HUDEP-2 (cell line): ENCODE results near the gene PKD1L1.

Experiments
- DNase-seq, 76 experiments: peaks; one replicate each; lab custom pipeline; 2025; ENCODE audit not compliant: unreplicated experiment in 76 of 76; lab: John Stamatoyannopoulos, UW

The PKD1L1 gene

DNA sequence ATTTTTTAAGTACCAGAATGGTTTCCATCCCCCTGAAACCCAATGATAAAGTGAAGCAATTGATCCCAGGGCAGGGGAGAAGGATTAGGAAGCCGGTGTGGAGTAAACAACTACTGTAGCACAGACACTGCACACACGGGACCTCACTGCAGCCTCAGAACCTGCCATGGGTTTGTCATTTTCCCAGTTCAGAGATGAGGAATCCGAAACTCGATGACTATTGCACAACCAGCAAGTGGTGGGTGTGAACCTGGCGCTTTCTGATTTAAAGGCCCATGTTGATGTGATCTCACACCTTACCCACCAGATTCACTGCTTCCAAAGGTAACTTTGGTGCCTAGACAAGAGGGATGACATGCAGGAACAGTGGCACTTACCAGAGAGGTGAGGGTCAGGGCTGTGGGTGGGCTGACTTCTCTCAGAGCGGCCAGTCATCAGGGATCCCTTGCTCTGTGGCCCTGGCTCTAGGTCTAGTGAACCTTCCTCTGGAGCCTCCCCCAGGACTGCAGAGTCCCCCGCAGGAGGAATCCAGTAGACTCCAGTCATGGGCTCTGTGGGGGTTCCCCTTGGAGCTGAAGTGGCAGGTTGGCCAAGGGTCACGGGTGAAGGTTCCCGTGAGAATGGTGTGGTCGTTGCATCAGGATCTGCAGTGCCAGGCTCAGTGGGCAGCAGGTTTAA lies 62.8 kb downstream of the PKD1L1 start:
- no peak for DNase-seq

DNA sequence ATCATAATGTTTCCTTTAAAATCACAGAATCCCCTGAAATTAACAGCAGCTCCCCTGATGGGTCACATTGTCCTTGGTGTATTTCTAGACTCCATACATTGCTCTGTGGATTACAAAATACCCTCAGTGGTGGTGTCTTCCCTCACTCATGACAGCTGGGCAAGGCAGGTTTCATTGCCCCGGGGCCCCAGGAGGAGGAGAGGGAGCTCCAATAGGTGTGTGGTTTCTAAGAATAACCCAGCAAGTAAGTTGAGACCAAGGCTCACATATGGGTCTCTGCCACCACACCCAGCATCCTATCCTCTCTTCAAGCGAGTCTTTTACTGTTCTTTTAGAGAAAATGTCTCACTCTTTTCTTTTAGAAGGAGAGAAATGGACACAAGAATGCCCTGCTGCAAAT lies 63.6 kb downstream of the PKD1L1 start:
- no peak for DNase-seq

DNA sequence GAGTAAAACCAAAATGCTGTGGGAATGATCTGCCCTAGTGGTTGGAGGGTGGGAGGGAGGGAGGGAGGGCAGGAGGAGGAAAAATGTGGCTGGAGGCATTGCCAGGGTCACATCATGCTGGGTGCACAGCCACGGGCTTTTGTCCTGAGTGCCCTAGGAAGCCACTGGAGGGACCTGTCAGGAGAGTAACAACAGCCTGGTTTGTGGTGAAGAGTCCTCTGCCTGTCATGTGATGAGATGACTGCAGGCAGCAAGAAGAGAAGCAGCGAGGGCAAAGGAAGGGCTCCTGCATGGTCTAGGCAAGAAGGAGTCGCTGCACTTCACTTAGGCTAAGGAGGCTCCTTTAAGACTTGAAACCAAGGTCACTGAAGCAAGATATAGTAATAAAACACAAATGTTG lies 65.6 kb downstream of the PKD1L1 start:
- no peak for DNase-seq

DNA sequence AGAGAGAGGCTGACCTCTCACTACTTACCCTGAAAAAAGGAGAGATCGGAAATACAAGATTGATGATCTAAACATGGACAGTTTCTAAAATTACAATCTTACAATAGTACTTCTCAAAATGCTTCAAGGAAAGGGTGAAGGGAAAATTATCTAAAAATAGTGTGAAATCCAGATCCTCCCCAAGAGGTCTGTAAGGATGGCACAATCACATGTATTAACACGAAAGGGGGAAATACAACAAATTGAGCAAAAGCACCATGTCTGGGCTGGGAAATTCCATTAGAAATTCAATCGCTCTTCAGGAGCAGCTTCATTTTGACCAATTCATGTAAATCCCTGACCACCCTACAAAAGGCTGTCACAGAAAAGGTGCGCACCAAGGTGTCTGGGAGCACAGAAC lies 67.0 kb downstream of the PKD1L1 start:
- DNase-seq = no peak

DNA sequence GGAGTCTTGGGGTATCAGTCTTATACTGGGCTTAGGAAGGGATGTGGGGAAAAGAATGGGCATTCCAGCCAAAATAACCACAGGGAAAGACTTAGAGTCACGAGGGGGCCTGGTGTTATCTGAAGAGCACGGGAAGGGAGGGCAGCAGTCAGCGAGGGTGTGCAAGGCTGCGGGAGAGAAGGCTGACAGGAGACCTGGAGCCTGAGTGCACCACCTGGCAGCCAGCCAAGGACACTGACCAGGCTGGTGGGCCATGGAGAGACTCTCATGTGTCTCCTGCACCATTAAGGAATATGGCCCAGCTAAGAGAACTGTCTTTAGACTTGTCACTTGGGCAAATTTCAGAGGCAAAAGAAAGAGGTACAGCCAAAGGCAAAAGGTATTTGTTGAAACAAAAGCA lies 69.6 kb downstream of the PKD1L1 start:
- DNase-seq = no peak

DNA sequence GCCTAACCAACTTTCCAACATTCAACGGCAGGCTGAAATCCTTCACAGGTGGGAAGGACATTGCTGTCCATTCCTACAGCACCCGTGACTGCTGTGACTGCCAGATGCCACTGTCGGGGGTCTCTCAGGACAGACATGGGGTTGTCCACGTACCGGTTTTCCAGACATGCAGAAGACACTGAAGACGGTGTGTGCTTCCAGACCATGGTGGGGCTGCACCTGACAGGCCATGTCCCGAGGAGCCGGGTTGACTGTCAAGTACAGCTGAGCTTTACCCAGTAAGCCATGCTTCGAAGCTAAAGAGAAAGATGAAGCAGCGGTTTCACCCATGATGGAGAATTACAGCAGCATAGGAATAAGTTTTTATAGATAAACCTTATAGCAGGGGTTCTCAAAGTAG lies 70.9 kb downstream of the PKD1L1 start:
- DNase-seq = no peak

DNA sequence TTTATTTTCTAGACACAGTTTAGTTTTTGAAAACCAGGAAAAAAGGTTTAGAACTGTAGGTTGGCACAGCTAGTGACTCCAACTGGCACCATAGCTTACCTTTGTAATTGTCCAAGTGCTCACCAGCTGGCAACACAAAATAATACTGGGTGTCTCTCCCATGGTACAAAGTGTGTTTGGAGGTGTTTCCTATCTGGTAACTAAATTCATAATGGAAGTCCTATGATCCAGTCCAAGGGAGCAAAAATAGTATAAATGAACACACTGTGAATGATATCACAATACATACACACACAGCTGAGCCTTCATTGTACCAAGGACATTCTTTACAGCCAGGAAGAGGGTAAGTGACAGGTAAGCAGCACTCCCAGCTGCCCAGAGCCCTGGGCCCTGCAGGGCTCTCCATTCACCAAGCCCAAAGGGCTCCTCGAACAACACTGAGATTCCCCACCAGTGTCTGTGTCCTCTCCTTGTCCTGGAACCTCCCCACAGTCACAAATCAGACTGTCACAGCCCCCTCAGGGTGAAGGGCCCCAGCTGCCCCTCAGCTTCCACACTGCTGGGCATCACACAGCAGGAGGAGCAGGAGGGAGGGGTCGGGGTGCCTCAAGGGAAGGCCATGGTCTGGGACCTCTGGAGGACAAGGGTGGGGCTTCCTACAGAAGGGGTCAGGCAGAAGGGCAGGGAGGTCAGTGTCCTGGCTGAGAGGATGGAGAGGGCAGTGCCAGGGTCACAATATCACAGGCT lies 72.1 kb downstream of the PKD1L1 start:
- DNase-seq = no peak

DNA sequence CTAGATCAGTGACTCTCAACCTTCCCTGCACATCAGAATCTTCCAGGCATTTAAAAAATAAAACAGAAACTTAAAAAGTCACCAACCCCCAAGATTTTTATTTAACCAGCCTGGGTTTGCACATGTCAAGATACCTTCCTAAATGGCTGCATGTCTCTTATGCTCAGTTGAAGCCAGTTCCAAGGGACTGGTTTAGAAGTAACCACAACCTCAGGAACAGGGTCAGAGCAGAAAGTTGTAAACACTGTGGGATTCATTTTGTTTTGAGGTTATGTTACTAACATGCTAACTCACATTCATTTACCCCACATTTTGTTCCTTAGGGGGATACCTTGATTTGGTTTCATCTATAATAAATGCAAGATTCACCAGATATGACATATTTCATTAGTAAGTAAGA lies 72.9 kb downstream of the PKD1L1 start:
- no peak for DNase-seq

DNA sequence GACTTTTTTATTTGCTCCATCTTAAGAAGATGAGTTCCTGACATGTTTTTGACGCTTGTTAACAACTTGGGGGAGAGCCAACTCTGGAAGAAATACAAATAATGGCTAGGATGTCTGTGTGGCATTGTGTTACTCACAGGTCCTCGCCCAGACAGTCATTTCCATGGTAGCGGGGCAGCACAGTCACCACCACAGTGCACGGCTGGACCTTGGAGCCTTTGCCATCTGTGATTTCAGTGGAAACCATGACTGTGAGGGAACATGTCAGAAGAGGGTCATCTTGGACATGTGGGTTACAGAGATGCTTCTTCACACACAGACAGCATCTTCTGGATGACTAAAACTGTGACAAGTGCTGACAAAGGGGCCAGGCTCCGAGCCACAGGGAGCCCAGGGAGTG lies 74.5 kb downstream of the PKD1L1 start:
- no peak for DNase-seq

DNA sequence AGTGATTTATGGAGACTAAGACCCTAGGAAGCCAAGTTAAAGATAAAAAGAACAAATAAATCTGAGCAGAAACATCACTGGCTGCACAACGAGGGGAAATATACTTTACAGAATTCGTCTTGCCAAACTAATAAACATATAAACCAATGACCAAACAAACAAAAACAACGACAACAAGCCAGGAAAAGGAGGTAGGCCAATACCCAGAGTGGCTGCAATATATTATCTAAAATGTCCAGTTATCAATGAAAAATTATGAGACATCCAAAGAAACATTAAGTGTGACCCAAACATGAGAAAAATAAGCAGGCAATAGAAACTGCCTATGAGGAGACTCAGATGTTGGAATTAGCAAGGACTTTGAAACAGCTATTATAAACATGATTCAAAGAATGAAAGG lies 81.0 kb downstream of the PKD1L1 start:
- DNase-seq = no peak

DNA sequence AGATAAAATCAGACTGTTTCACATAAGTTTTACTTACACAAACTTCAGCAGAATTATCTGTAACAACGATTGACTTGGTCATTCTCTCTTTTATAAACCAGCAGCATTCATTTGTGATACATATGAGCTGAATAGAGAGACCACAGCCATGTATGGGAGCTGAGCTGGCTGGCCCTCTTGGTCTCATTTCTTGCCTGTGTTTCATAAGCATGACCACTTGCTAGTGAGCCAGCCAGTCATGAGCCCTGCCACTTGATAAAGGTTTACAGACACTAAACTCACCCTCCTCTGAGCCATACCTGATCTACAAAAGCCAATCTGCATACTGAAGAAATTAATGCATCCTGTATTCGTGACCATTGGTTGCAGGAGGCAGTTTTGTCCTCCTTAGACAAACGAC lies 82.1 kb downstream of the PKD1L1 start:
- no peak for DNase-seq

DNA sequence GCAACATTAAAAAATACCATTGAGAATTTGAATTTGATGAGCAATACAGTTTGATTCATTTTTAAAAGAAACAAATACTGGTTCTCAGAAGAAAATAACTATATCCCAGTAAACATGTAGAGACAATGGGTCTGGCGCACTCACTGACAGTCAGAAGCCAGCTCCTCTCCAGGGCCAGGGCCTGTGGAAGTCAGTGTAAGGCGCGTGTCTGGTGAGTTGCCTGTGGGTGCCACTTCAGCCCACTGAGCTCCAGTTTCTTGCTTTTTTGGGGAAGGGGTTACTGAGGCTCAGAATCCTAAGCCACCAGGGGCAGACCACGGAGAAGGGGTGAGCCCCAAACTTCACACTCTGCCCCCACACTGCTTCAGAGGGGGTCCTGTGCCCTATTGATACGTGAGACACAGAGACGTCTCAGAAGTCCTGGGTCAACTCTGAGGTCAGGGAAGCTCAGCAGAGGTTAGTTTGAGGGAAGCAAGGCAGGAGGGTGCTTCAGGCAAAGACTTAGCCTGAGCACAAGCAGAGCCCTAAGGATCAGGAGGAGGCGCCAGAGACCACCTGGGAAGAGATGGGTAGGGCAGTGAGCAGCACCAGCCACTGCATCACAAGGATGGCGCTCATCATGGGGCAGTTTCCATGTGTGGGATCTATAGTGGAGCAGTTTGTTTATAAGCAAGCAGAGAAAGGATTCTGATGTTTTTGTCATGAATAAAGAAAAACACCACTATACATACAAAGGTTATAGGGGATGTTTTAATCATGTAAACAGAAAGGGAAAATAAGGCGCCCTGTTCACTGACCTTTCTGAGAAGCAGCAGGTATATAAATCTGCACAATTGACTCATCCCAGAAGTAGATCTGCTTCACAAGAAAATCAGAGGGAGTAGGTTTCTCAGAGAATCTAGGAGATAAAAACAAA lies 95.7 kb downstream of the PKD1L1 start:
- DNase-seq = no peak

DNA sequence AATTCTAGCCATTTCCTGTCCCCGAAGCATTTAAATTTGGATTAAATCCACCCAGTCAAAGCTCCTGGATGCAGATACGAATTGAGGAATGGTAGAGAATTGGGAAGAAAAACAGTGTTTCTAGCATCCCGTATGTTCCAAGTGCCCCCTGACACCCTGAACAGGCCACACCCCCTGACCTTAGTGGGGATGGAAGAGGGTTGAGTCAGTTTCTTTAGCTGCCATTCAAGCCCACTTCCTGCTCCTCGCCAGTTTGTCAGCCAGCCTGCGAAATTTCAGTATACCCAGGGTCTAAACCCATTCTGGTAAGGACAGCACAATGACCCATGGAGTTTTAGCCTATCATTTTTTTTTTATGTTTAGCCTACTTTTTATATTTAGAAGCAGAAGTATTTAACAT lies 101.1 kb downstream of the PKD1L1 start:
- no peak for DNase-seq

DNA sequence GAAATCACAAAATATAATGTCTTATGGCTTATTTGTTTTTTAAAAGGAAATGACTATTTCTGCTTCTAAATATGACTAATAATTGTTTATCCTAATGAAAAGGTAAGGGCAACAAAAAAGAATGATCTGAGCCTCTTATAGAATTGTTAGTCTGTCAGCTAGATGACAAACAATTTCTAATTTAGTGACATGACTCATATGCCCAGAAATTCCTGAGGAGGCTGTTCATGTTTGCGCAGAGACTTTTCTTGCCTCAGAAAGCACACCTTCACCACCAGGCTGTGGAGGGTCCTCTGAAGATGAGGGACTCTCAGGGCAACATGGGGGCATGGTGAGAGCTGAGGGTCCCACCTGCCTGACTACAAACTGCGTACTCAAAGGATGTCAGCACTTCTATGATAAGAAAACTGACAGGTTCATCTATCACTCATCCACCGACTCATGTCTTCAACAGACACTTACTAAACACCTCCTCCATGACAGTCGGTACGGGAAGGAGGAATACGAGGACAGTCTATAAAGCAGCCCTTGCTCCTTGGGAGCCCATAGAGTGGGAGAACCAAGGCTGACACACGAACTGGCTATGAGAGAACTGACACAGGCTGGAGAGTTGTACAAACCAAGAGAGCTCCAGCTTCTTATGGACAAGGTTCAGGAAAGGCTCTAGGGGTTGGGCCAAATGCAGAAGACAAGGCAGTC lies 102.0 kb downstream of the PKD1L1 start:
- no peak for DNase-seq

DNA sequence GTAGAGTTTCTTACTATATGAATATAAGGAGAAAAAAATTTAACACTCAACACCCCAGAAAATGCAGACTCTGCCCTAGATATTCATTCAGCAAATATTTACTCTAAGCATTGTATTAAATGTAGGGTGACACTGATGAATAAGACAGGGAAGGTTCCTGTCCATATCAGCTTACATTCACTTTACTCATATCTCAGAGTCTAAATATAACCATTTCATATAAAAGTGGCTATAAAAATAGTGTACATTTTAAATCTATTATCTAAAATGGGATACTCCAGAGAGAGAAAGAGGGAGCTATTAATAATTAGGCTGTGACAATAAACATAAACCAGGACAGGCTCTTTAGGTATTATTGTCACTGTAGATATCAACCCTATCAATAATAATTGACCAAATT lies 104.0 kb downstream of the PKD1L1 start:
- DNase-seq = no peak

DNA sequence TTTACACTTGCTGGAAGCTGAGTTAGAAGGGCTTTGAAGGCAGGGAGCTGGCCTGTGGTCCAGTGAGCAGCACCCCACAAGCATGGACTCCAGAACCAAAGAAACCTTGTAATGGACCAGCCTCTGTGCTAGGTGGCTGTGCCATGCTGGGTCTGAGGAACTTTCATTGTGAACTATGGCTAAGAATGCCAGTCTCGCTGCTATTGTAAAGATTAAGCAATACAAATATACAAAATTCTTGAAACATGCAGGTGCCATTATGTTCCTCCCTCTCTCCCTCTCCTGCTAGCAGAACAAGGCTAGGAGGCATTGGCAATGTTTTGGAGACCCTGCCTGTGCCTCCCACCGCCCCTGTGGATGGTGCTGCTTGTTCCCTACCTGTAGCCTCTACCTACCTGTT lies 105.0 kb downstream of the PKD1L1 start:
- DNase-seq = no peak

DNA sequence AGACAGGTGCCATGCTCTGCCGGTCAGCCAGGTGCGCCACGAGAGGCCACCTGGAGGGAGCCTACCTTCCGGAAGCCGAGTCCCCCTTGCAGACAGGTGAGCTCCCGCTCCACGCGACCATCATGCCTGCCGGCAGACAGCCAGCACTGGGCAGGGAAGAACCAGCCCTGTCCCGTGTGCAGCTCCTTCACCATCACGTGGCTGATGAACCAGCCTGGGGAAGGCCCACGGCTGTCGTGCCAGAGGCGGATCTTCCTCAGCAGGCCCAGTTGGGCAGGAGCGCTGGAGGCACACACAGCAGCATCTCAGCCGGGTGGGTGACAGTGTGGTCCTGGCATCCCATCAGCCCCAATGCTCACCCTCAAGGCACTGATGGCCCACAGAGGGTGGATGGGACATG lies 108.9 kb downstream of the PKD1L1 start:
- DNase-seq = no peak

DNA sequence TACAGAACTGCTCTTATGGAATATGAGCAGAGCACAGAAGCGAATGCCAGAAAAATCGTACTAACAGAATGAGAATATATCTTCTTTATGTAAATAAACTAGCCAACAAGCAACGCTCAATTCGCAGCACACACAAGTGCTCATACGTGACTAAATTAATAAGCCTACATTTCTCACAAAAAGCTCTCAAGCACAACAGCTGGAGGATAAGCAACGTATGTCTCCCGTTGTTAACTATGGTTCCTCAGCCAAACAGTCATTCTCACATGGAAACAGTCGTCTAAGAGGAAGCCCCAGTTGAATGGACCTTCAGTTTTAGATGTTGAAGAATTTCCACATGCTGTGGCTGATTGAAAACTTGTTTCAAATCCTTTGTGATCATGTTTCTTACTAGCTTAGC lies 110.4 kb downstream of the PKD1L1 start:
- DNase-seq = no peak

DNA sequence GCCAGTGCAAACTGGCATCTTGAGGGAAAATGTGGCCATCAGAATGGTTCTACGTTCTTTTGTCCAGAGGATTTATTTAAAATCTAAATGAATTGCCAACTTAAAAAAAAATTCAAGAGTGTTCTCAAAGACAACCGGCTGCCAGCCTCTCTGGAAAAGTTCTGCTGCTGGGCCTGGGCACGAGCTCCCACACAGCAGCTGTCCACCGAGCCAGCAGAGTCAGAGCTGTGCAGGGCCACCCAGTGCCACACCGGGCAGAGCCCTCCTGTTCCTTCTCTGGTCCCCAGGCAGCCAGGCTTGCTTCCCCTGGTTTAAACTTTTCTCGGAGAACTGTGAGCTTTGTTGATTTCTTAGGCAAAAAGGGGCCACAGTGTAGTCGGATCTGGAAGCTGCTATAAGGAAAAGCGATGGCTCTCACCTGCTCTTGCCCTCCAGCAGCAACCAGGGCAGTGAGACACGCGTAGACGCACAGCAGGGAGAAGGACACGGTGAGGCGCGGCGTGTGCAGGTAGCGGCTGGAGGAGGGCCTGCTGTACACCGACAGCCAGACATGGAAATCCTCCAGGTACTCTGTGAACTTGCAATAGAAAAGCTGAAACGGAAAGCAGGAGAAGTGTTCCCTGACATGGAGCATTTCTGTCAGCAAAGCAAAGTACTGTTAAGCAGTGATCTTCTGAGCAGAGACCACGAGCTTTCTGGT lies 111.6 kb downstream of the PKD1L1 start:
- no peak for DNase-seq

DNA sequence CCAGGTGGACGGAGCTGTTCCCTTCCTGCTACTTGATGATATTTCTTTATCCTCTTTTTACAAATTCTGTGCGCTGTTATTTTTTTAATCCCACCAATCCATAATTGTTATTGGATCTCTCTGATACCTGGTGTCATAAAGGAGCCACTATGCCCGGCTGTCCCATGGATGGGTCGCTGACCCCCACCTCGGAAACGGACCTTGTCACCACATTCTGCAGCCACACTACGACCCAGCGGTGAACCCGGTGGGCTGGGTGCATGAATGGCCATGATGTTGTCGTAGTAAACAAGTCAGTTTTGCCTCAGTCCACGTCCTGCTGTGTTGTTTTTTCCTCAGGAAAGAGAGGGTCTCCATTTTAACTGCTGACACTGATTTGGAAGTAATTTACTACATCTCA lies 112.2 kb downstream of the PKD1L1 start:
- no peak for DNase-seq
